Nephron progenitor cell (in vitro differentiated cells): ENCODE measurements around the gene MKRN1.
"Not testable (repeated sequence)": the region's sequence is repeated elsewhere in the genome, so short reads cannot be mapped to it uniquely, and the experiment has no call there.

Experiments
- DNase-seq: peaks from one replicate; pipeline ENCODE4 v3.0.0; 2021
- H3K27ac Mint-ChIP-seq: 2 replicates; pipeline ENCODE4 v1.8.0; 2021; ENCODE audit warnings: mild to moderate bottlenecking, moderate library complexity, mixed read lengths
- H3K27me3 Mint-ChIP-seq: 2 replicates; pipeline ENCODE4 v1.8.0; 2021; ENCODE audit warnings: mild to moderate bottlenecking, low read depth, mixed read lengths; ENCODE audit not compliant: poor library complexity
- H3K36me3 Mint-ChIP-seq: 2 replicates; pipeline ENCODE4 v1.8.0; 2021; ENCODE audit warnings: low read depth, mixed read lengths
- H3K4me1 Mint-ChIP-seq: 2 replicates; pipeline ENCODE4 v1.8.0; 2021; ENCODE audit warnings: mixed read lengths
- H3K4me3 Mint-ChIP-seq: 2 replicates; pipeline ENCODE4 v1.8.0; 2021; ENCODE audit warnings: mild to moderate bottlenecking, moderate library complexity, mixed read lengths
- H3K9me3 Mint-ChIP-seq: 2 replicates; pipeline ENCODE4 v1.8.0; 2021; ENCODE audit warnings: mild to moderate bottlenecking, moderate library complexity, mixed read lengths
- CTCF ChIP-seq: fragments of 200-600 bp; sonication (generic); IDR thresholded peaks from 2 replicates; pipeline ENCODE4 v1.5.0; 2021; ENCODE audit warnings: antibody characterized with exemption

MKRN1 gene

DNA sequence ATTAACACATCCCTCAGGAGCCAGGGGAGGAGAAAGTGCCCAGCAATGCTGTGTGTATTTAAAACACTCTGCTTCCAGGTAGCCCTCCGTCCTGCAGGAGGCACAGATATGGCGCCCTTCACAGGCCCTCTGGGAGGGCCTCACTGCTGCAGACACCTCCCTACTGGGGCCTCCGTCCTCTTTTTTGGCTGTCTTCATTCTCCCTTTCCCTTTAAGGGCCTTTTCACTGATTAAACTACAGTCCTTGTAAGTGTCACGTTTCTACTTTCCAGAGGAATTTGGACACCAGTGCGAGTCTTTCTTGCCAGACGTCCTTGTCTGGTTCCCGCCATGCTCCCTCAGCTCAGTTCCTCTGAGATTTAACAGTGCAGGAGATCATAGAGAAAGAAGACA is 39.7 kb upstream of the MKRN1 start:
- DNase-seq = no peak
- Mint-ChIP-seq H3K27me3 (no peaks in the 10 kb centered on the region), H3K36me3 (peaks cover 29% of the 10 kb centered on the region), H3K4me1 (peaks cover 37% of the 10 kb centered on the region), H3K4me3 (no peak overlapping the region), H3K9me3 (no peaks in the 10 kb centered on the region), H3K27ac (peak overlapping the region; percentile 88)
- no peak for TF ChIP-seq CTCF

DNA sequence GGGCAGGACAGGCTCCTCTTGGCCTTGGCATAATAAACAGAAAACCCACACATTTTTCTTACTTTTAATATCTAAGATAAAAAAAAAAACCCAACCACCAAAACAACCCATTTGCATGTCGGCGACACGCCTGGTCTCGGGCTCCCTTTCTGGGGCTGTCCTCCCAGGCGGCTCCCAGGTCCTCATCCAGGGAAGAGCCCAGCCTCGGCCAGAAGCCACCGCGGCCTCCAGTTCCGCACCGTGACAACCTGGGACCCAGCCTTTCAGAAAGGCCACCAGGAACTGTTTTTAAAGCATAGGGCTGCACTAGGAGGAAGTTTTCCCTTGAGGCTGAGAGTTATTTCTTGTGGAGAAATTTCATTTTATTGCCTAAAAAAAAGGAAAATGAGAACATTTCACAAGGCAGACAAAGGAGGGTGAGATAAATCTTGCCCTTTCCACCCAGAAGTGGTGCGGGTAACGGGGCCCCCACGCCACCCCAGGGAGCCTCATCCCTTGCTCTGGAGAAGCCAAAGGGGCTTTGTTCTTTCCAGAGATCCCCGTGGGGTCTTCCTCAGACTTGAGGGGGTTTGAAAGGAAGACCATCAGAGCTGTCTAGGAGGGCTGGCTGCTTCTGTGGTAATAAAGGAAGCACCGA is 39.2 kb upstream of the MKRN1 start:
- no peaks in the 10 kb centered on the region for H3K27me3 Mint-ChIP-seq
- no peak for TF ChIP-seq CTCF
- no peak for DNase-seq
- H3K4me3 Mint-ChIP-seq = no peak overlapping the region
- peak overlapping the region; percentile 86 for H3K27ac Mint-ChIP-seq
- H3K9me3 Mint-ChIP-seq = no peaks in the 10 kb centered on the region
- peaks cover 25% of the 10 kb centered on the region for H3K36me3 Mint-ChIP-seq
- H3K4me1 Mint-ChIP-seq = peaks cover 37% of the 10 kb centered on the region

- Mint-ChIP-seq H3K27me3 (no peaks in the 10 kb centered on the region), H3K4me3 (no peak overlapping the region), H3K9me3 (no peaks in the 10 kb centered on the region), H3K4me1 (peaks cover 37% of the 10 kb centered on the region), H3K27ac (peak overlapping the region; percentile 86), H3K36me3 (peaks cover 20% of the 10 kb centered on the region)
- peak; percentile 90 for DNase-seq
- peak; percentile 82 for TF ChIP-seq CTCF
Observed at GRCh38 chr7:140517546-140518369, 38.5 kb upstream of the MKRN1 start.

- Mint-ChIP-seq H3K4me1 (peaks cover 29% of the 10 kb centered on the region), H3K4me3 (no peak overlapping the region), H3K27me3 (no peaks in the 10 kb centered on the region)
Observed at GRCh38 chr7:140512317-140513000, 33.2 kb upstream of the MKRN1 start.

GRCh38 chr7:140509789-140510188 is 30.5 kb upstream of the MKRN1 start:
- no peak for TF ChIP-seq CTCF

More at GRCh38 chr7:140512317-140513000, 33.2 kb upstream of the MKRN1 start:
- DNase-seq = no peak
- peak overlapping the region; percentile 88 for H3K27ac Mint-ChIP-seq
- no peak for TF ChIP-seq CTCF
- no peaks in the 10 kb centered on the region for H3K9me3 Mint-ChIP-seq
- H3K36me3 Mint-ChIP-seq = peaks cover under 1% of the 10 kb centered on the region

GRCh38 chr7:140507556-140507955 is 28.3 kb upstream of the MKRN1 start:
- H3K9me3 Mint-ChIP-seq, H3K27me3 Mint-ChIP-seq, DNase-seq, H3K4me3 Mint-ChIP-seq, H3K36me3 Mint-ChIP-seq: not testable (repeated sequence)
- peaks cover 47% of the 10 kb centered on the region for H3K4me1 Mint-ChIP-seq
- peak overlapping the region; percentile 87 for H3K27ac Mint-ChIP-seq

More at GRCh38 chr7:140509789-140510188, 30.5 kb upstream of the MKRN1 start:
- Mint-ChIP-seq H3K27ac (peak overlapping the region; percentile 73), H3K36me3 (no peaks in the 10 kb centered on the region), H3K27me3 (no peaks in the 10 kb centered on the region), H3K4me1 (peaks cover 49% of the 10 kb centered on the region), H3K9me3 (no peaks in the 10 kb centered on the region), H3K4me3 (no peak overlapping the region)
- DNase-seq = no peak
